Duodenal mucosa (tissue), 2 donors: ENCODE results near the gene KDM4C.
"Not testable (repeated sequence)": the region's sequence is repeated elsewhere in the genome, so short reads cannot be mapped to it uniquely, and the experiment has no call there.

Experiments used
- H3K27ac ChIP-seq: one replicate; pipeline ENCODE4 v1.7.0; 2013; ENCODE audit warnings: low read depth, low read length
- H3K27me3 ChIP-seq, 2 donors: one replicate each; pipeline ENCODE4 v1.7.0; 2013; ENCODE audit warnings: low read length in 2 of 2, control low read depth in 1 of 2; ENCODE audit not compliant: insufficient read depth in 2 of 2, control insufficient read depth in 1 of 2
- H3K36me3 ChIP-seq, 2 donors: one replicate each; pipeline ENCODE4 v1.7.0; 2013; ENCODE audit warnings: low read length in 2 of 2, control low read depth in 1 of 2; ENCODE audit not compliant: insufficient read depth in 2 of 2, control insufficient read depth in 1 of 2
- H3K4me1 ChIP-seq, 2 donors: one replicate each; pipeline ENCODE4 v1.7.0; 2013; ENCODE audit warnings: low read length in 2 of 2, control low read depth in 1 of 2; ENCODE audit not compliant: insufficient read depth in 2 of 2, control insufficient read depth in 1 of 2
- H3K4me3 ChIP-seq, 2 donors: one replicate each; pipeline ENCODE4 v1.7.0; 2013; ENCODE audit warnings: low read length in 2 of 2, low read depth in 1 of 2
- H3K9ac ChIP-seq, 2 donors: one replicate each; pipeline ENCODE4 v1.7.0; 2013; ENCODE audit warnings: low read length in 2 of 2, low read depth in 1 of 2
- H3K9me3 ChIP-seq, 2 donors: one replicate each; pipeline ENCODE4 v1.7.0; 2013; ENCODE audit warnings: low read length in 2 of 2, control low read depth in 1 of 2; ENCODE audit not compliant: control insufficient read depth in 1 of 2

KDM4C gene

GRCh38 chr9:6733257-6733656, 24.5 kb upstream of the KDM4C start:
- no peaks in the 10 kb centered on the region for H3K4me1 ChIP-seq
- H3K27ac ChIP-seq: no peak overlapping the region
- no peaks in the 10 kb centered on the region for H3K27me3 ChIP-seq

GRCh38 chr9:6733831-6734230, 23.9 kb upstream of the KDM4C start:
- Histone ChIP-seq H3K36me3 (no peaks in the 10 kb centered on the region), H3K27me3 (no peaks in the 10 kb centered on the region), H3K9ac (no peak overlapping the region), H3K4me1 (no peaks in the 10 kb centered on the region), H3K27ac (no peak overlapping the region), H3K4me3 (no peak overlapping the region), H3K9me3 (no peaks in the 10 kb centered on the region)

More at GRCh38 chr9:6733257-6733656, 24.5 kb upstream of the KDM4C start:
- H3K9me3 ChIP-seq: no peaks in the 10 kb centered on the region
- no peaks in the 10 kb centered on the region for H3K36me3 ChIP-seq
- H3K4me3 ChIP-seq: no peak overlapping the region
- no peak overlapping the region for H3K9ac ChIP-seq

- Histone ChIP-seq H3K27ac (no peak overlapping the region), H3K4me3 (no peak overlapping the region), H3K9me3 (no peaks in the 10 kb centered on the region), H3K4me1 (no peaks in the 10 kb centered on the region), H3K27me3 (no peaks in the 10 kb centered on the region), H3K9ac (no peak overlapping the region), H3K36me3 (no peaks in the 10 kb centered on the region)
These were observed 22.4 kb upstream of the KDM4C start for GRCh38 chr9:6735422-6735821.

GRCh38 chr9:6739218-6739617, 18.6 kb upstream of the KDM4C start:
- H3K4me3 ChIP-seq: no peak overlapping the region
- no peaks in the 10 kb centered on the region for H3K27me3 ChIP-seq
- H3K9me3 ChIP-seq: no peaks in the 10 kb centered on the region
- no peaks in the 10 kb centered on the region for H3K36me3 ChIP-seq
- no peak overlapping the region for H3K27ac ChIP-seq
- H3K4me1 ChIP-seq: no peaks in the 10 kb centered on the region
- no peak overlapping the region for H3K9ac ChIP-seq

DNA sequence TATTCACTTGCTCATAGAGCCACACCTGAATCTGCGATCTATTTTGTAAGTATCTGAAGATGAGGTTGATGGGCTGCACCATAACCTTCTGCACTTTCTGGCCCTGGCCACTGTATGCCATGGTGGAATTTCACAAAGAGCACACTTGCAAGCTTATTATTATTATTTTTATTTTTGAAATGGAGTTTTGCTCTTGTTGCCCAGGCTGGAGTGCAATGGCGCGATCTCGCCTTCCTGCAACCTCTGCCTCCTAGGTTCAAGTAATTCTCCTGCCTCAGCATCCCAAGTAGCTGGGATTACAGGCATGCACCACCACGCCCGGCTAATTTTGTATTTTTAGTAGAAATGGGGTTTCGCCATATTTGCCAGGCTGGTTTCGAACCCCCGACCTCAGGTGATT, 8.9 kb upstream of the KDM4C start:
- not testable (repeated sequence) for H3K4me1 ChIP-seq, H3K36me3 ChIP-seq, H3K27me3 ChIP-seq, H3K9me3 ChIP-seq, H3K27ac ChIP-seq, H3K9ac ChIP-seq, H3K4me3 ChIP-seq

GRCh38 chr9:6754861-6755260, 2.9 kb upstream of the KDM4C start:
- H3K9me3 ChIP-seq, H3K27ac ChIP-seq, H3K4me1 ChIP-seq, H3K9ac ChIP-seq, H3K27me3 ChIP-seq, H3K4me3 ChIP-seq, H3K36me3 ChIP-seq: not testable (repeated sequence)

DNA sequence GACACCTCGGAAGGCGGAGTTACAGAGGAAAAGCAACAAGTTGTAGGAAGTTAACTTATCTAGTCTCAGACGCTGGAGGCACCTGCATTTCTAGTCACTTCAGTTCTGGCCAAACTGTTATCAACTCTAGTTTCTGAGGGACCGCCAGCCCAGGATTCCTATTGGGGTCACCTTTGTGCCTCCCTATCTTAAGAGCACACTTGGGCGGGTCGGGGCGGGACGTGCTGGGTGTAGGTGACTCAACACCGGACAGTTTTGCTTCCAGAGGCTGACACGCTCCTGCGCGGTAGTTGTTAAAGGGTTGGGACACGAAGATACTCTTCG, 679 bp upstream of the KDM4C start:
- Histone ChIP-seq H3K4me1 (peaks cover 5 to 17% of the 10 kb centered on the region in 2 donors), H3K27ac (peak overlapping the region; percentile 100), H3K9ac (peak overlapping the region; percentile 88 to 95), H3K4me3 (peak overlapping the region; percentile 97), H3K27me3 (no peaks in the 10 kb centered on the region), H3K9me3 (no peaks in the 10 kb centered on the region), H3K36me3 (no peaks in the 10 kb centered on the region)

DNA sequence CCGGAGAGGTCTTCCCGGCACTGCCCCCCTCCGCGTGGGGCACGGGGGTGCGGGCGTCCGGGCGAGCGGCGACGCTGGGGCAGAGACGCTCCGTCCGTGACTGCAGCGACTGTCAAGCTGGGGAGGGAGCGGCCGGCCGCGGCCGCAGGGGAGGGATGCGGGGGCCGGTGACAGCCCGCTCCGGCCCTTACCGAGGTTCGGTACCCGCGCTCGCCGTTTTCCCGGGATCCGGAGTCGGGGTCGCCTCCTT, 400 bp downstream of the KDM4C start:
- Histone ChIP-seq H3K9me3 (no peaks in the 10 kb centered on the region), H3K27ac (peak overlapping the region; percentile 100)

GRCh38 chr9:6758498-6759184, 868 bp downstream of the KDM4C start:
- peak overlapping the region; percentile 97 for H3K4me3 ChIP-seq
- H3K9ac ChIP-seq: peak overlapping the region; percentile 88 to 95
- peak overlapping the region; percentile 100 for H3K27ac ChIP-seq
- H3K4me1 ChIP-seq: peaks cover 5 to 17% of the 10 kb centered on the region in 2 donors
- no peaks in the 10 kb centered on the region for H3K36me3 ChIP-seq
- H3K9me3 ChIP-seq: no peaks in the 10 kb centered on the region
- no peaks in the 10 kb centered on the region for H3K27me3 ChIP-seq

More for the DNA sequence above, 400 bp downstream of the KDM4C start:
- Histone ChIP-seq H3K4me3 (peak overlapping the region; percentile 97), H3K36me3 (no peaks in the 10 kb centered on the region), H3K4me1 (peaks cover 5 to 17% of the 10 kb centered on the region in 2 donors), H3K27me3 (no peaks in the 10 kb centered on the region), H3K9ac (peak overlapping the region; percentile 88 to 95)

DNA sequence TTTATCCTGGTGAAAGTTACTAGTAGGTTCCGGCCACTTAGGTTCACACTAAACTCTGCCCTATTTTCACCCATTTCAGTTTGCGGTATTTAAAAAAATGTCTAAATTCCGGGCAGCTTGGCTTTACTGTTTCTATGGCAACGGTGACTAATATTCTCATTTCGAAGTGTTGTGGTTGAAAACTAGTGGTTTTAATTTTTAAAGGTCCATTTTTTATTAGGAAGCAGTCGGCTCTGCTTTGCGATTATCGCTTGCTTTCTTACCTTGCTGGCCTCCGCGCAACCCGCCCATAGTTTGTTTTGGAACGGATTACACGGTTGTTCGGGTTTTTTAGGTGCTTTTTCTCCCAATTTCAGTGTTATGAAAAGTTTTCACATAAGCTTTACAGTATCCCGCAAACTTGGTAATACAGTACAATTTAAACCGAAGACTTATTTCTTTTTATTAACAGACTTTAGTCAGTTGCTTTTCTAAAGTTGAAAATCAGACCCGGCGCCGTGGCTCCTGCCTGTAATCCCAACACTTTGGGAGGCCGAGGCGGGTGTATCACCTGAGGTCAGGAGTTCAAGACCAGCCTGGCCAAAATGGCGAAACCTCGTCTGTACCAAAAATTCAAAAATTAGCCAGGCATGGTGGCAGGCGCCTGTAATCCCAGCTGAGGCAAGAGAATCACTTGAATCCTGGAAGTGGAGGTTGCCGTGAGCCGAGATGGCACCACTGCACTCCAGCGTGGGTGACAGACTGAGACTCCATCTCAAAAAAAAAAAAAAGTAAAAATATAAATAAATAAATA, 1.6 kb downstream of the KDM4C start:
- Histone ChIP-seq H3K4me1 (peaks cover 5 to 19% of the 10 kb centered on the region in 2 donors), H3K27me3 (no peaks in the 10 kb centered on the region), H3K36me3 (no peaks in the 10 kb centered on the region), H3K9ac (peak overlapping the region; percentile 88 to 95), H3K4me3 (peak overlapping the region; percentile 97), H3K9me3 (no peaks in the 10 kb centered on the region), H3K27ac (peak overlapping the region; percentile 100)
